ENCODE measurements around the gene COPS9. TPM values are rescaled to one million over a fixed set of nuclear protein-coding genes. Genes with fewer than 3 reads are reported as not detected.

The COPS9 gene
- total RNA-seq, 1 experiment from 2014 or later, result 134 TPM

GRCh38 chr2:240140920-240141319, 4.8 kb upstream of the COPS9 start:
- Histone ChIP-seq H3K4me1 (ENCODE audit: control insufficient read depth, insufficient read depth, low read length) (no peaks in the 10 kb centered on the region), H3K27me3 (ENCODE audit: control insufficient read depth, insufficient read depth, low read length) (no peaks in the 10 kb centered on the region), H3K27ac (ENCODE audit: low read length) (no peak overlapping the region), H3K4me3 (ENCODE audit: low read depth in 2 of 2, low read length in 2 of 2) (no peak overlapping the region), H3K9me3 (ENCODE audit: control insufficient read depth, insufficient read depth, low read depth, low read length) (no peaks in the 10 kb centered on the region), H3K36me3 (ENCODE audit: control insufficient read depth, insufficient read depth, low read length) (no peaks in the 10 kb centered on the region; the same call in 1 of the 2 replicates)
- POLR2A ChIA-PET, result no interaction called here
- CTCF ChIA-PET, result no interaction called here
- no TSS peak for BruUV-seq (replicated peaks)
- in situ Hi-C loops (cut with HindIII; ENCODE audit: low pct_unique_long_range_greater_than_20kb, low sequenced_read_pairs), result no loop called here
- ATAC-seq (no peak), DNase-seq (ENCODE audit: low read depth, low spot score) (no peak)
- intact Hi-C loops (cut with micrococcal nuclease; ENCODE audit: unreplicated experiment), result no loop called here
- TF ChIP-seq REST (IDR thresholded peaks at IDR 0.05; ENCODE audit: insufficient read depth in 1 of 2, low read depth in 2 of 2, low read length in 1 of 2) (no peak), SIN3A (IDR thresholded peaks at IDR 0.05; ENCODE audit: borderline replicate concordance, insufficient read depth, low read depth, low read length) (no peak), TCF7L2 (IDR thresholded peaks at IDR 0.05; ENCODE audit: low read depth, low read length) (no peak), POLR2AphosphoS5 (IDR thresholded peaks at IDR 0.05; ENCODE audit: low read depth, low read length) (no peak)
- TF ChIP-seq, protein P1, sequence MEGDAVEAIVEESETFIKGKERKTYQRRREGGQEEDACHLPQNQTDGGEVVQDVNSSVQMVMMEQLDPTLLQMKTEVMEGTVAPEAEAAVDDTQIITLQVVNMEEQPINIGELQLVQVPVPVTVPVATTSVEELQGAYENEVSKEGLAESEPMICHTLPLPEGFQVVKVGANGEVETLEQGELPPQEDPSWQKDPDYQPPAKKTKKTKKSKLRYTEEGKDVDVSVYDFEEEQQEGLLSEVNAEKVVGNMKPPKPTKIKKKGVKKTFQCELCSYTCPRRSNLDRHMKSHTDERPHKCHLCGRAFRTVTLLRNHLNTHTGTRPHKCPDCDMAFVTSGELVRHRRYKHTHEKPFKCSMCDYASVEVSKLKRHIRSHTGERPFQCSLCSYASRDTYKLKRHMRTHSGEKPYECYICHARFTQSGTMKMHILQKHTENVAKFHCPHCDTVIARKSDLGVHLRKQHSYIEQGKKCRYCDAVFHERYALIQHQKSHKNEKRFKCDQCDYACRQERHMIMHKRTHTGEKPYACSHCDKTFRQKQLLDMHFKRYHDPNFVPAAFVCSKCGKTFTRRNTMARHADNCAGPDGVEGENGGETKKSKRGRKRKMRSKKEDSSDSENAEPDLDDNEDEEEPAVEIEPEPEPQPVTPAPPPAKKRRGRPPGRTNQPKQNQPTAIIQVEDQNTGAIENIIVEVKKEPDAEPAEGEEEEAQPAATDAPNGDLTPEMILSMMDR (IDR thresholded peaks at IDR 0.05), result no peak

DNA sequence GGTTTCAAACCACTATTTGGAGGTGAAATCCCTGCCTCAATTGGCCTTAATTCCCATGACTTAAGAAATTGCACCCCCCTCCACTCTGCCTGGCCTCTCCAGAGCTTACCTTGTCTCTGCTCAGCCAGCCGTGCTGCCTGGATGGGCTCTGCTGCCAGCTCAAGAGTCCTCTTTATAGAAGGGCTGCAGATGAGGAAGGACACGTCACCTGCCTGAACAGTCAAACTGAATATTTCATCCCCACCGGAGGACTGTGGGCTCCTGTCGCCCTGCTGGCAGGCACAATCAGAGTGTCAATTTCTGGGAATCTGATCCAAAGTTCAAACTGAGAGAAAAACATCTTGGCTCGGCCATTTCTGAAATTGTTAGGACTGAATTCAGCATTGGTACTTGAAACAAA, 4.4 kb upstream of the COPS9 start, which contains the start of gene OTOS:
OTOS (minus strand) TSS at position 148 of the 400 bp plus-strand sequence. CDS start 332 bp downstream, outside the sequence.
- Histone ChIP-seq H3K36me3 (ENCODE audit: control insufficient read depth, insufficient read depth, low read length) (peaks cover 3% of the 10 kb centered on the region; the same call in 1 of the 2 replicates), H3K9me3 (ENCODE audit: control insufficient read depth, insufficient read depth, low read depth, low read length) (no peaks in the 10 kb centered on the region), H3K27me3 (ENCODE audit: control insufficient read depth, insufficient read depth, low read length) (no peaks in the 10 kb centered on the region), H3K4me1 (ENCODE audit: control insufficient read depth, insufficient read depth, low read length) (no peaks in the 10 kb centered on the region), H3K27ac (ENCODE audit: low read length) (no peak within 1 kb of the TSS), H3K4me3 (ENCODE audit: low read depth in 2 of 2, low read length in 2 of 2) (no peak within 1 kb of the TSS)
- in situ Hi-C loops (cut with HindIII; ENCODE audit: low pct_unique_long_range_greater_than_20kb, low sequenced_read_pairs), result no loop called here
- BruUV-seq (replicated peaks), result no TSS peak
- DNase-seq (ENCODE audit: low read depth, low spot score) (no peak), ATAC-seq (no peak)
- TF ChIP-seq POLR2AphosphoS5 (IDR thresholded peaks at IDR 0.05; ENCODE audit: low read depth, low read length) (no peak), TCF7L2 (IDR thresholded peaks at IDR 0.05; ENCODE audit: low read depth, low read length) (no peak), SIN3A (IDR thresholded peaks at IDR 0.05; ENCODE audit: borderline replicate concordance, insufficient read depth, low read depth, low read length) (no peak), REST (IDR thresholded peaks at IDR 0.05; ENCODE audit: insufficient read depth in 1 of 2, low read depth in 2 of 2, low read length in 1 of 2) (no peak)
- TF ChIP-seq, protein P1 (IDR thresholded peaks at IDR 0.05), result no peak
- CTCF ChIA-PET, result no interaction called here
- POLR2A ChIA-PET, result no interaction called here
- intact Hi-C loops (cut with micrococcal nuclease; ENCODE audit: unreplicated experiment), result no loop called here
